Loucy (cell line): Measurements from ENCODE around the gene STT3B.

Source experiments
- EZH2phosphoT487 ChIP-seq: fragments of 200-600 bp; IDR thresholded peaks from 2 replicates; pipeline ENCODE4 v1.6.1; 2018; ENCODE audit warnings: antibody characterized with exemption, mild to moderate bottlenecking, moderate library complexity, borderline replicate concordance
- TF ChIP-seq, protein P1 (sequence below): fragments of 200-600 bp; sonication (generic); conservative IDR thresholded peaks from 2 replicates; pipeline ENCODE4 v1.5.1; 2014; ENCODE audit warnings: mild to moderate bottlenecking, antibody characterized with exemption, low read length

GRCh38 chr3:31592764-31593163 is 60.0 kb downstream of the STT3B start:
- TF ChIP-seq, protein P1, sequence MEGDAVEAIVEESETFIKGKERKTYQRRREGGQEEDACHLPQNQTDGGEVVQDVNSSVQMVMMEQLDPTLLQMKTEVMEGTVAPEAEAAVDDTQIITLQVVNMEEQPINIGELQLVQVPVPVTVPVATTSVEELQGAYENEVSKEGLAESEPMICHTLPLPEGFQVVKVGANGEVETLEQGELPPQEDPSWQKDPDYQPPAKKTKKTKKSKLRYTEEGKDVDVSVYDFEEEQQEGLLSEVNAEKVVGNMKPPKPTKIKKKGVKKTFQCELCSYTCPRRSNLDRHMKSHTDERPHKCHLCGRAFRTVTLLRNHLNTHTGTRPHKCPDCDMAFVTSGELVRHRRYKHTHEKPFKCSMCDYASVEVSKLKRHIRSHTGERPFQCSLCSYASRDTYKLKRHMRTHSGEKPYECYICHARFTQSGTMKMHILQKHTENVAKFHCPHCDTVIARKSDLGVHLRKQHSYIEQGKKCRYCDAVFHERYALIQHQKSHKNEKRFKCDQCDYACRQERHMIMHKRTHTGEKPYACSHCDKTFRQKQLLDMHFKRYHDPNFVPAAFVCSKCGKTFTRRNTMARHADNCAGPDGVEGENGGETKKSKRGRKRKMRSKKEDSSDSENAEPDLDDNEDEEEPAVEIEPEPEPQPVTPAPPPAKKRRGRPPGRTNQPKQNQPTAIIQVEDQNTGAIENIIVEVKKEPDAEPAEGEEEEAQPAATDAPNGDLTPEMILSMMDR, result no peak
- TF ChIP-seq EZH2phosphoT487, result no peak
